GM18867 (cell line): ENCODE measurements around the gene SNRPA.
"Not testable (repeated sequence)": the region's sequence is repeated elsewhere in the genome, so short reads cannot be mapped to it uniquely, and the experiment has no call there.

Source experiments
- ATAC-seq: cut with Tn5 transposase; IDR thresholded peaks from one replicate; pipeline ENCODE4 v1.9.1; 2021; ENCODE audit warnings: mild to moderate bottlenecking, moderate library complexity; ENCODE audit not compliant: unreplicated experiment

SNRPA gene

DNA sequence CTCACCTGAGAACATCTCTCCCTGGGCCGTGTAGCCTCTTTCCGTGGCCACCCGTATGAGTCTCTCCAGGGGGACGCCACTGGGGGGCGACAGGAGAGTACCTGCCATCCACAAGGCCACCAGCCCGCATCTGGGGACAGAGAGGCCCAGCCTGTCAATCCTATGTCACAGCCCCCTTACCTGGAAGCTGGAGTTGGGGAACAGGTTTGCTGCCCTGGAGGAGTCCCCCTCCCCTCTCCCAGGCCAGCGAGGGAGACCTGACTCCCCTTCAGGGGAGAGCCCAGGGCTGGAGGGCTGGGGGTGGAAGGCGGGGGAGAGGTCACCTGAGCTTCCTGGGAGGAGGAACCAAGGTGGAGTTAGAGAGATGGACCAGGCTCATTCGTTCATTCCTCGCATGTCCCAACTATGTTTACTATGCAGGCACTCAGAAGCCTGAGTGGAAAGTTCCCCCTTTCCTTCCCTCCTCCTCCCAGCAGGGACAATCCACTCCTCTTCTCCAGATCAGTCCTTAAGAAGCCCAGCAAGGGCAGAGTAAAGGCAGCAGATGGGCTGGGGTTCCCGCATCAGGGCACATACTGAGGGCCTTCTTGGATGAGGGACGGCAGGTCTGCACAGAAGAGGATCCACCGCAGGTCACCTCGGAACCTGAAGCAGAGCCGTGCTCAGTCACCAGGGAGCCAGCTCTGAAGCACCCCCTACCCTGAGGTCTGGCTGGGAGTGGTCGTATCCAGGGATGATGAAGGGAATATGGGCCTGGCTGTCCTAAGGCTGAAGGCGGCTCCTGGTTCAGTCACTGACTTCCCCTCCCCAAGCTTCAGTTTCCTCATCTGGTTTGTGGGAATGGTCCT lies 6.2 kb upstream of the SNRPA start:
- no peak for ATAC-seq

DNA sequence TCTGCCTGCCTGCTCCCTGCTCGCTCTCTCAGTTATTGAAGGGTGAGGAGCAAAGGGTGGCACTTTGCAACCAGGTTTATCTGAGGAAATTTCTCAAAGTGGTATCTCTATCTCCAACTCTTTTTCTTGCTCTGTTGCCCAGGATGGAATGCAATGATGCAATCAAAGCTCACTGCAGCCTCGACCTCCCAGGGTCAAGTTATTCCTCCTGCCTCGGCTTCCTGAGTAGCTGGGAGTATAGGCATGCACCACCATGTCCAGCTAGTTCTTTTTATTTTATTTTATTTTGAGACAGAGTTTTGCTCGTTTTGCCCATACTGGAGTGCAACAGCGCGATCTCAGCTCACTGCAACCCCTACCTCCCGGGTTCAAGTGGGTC lies 5.6 kb upstream of the SNRPA start:
- ATAC-seq, result no peak

DNA sequence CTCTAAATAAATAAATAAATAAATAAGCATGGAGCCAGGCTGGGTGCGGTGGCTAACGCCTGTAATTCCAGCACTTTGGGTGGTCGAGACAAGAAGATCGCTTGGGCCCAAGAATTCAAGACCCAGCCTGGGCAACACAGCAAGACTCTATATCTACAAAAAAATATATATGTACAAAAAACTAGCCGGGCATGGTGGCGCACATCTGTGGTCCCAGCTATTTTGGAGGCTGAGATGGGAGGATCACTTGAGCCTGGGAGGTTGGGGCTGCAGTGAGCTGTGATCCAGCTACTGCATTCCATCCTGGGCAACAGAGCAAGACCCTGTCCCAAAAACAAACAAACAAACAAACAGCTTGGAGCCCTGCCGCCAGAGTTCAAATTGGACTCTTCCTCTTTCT lies 3.5 kb upstream of the SNRPA start:
- no peak for ATAC-seq

DNA sequence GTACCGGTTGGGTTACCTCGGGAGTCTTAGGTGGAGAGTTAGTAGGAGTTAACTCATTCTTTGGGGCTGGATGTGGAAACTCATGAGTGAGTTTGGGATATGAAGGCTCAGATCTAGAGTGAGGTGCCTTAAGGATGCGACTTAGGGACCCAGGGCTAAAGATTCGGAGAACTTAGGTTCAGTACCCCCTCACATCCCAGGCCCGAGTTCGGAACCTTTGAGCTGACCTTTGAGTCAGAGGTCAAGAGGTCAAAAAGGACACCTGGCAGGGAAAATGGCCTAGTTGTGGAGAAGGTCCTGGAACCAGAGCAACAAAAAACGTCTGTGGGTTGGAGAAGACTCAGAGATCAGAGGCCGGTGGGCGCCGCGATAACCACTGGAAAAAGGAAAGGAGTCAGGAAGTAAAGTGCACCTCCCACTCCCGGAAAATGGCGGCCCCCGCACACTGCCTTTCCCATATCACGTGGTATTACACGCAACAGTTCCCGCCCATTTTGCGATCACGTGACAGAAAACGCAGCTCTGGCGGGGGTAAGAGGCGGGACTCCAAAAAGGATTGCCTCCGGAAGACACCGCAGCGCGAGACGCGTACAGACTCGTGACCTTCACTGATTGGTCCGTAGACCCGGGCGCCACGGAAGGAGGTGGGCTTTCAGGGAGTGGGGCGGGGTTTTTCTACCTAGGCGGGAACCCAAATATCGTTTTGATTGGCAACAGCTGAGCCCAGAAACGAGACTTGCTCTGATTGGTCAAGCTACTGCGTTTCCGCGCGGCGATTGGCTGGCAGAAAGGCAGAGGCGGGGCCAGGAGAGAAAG lies 737 bp upstream of the SNRPA start, which contains the start of gene ACTMAP:
ACTMAP (minus strand) TSS at position 420 of the 816 bp plus-strand sequence. CDS start 674 bp downstream, outside the sequence.
- peak; percentile 85 for ATAC-seq

DNA sequence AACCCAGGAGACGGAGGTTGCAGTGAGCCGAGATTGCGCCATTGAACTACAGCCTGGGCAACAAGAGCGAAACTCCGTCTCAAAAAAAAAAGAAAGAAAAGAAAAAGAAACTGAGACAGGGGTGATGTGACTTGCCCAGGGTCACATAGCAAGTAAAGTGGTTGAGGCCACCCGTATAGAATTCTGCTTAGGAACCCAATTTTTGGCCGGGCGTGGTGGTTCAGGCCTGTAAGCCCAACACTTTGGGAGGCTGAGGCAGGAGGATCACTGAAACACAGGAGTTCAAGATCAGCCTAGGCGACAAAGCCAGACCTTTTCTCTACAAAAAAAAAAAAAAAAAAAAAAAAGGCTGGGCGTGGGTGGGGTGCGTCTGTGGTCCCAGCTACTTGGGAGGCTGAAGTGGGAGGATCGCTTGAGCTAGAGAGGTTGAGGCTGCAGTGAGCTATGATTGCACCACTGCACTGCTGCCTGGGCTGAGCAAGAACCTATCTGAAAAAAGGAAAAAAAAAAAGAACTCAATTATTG lies 1.3 kb downstream of the SNRPA start:
- ATAC-seq, result no peak

DNA sequence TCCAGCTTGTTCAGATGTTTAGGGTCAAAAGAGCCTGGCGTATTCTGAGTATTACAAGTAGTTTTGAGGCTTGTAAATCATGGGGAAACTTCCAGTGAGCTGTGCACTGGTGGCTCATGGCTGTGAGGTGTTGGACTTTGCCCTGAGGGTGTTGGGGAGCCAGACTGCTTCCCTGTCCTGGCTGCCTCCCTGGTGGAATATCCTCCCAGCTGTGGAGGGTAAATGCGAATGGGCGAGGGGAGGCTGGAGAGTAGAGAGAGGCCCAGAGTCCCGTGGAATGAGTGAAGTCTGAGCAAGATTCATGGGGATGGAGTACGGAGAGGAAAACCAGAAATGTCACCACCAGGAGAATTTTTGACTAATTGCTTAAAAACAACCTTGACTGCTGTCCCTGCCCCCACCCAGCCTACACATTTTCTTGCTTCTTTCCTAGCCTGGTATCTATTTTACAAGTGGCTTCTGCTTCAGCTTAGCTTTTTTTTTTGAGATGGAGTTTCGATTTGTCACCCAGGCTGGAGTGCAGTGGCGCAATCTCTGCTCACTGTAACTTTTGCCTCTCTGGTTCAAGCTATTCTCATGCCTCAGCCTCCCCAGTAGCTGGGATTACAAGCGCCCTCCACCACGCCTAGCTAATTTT lies 3.7 kb downstream of the SNRPA start:
- ATAC-seq, result no peak

DNA sequence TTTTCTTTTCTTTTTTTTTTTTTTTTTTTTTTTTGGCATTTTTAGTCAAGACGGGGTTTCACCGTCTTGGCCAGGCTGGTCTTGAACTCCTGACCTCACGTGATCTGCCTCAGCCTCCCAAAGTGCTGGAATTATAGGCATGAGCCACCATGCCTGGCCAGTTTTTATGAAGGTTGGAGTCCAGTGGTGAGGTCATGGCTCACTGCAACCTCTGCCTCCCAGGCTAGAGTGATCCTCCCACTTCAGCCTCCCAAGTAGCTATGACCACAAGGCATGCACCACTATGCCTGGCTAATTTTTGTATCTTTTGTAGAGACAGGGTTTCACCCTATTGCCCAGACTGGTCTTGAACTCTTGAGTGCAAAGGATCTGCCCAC lies 4.2 kb downstream of the SNRPA start:
- no peak for ATAC-seq

DNA sequence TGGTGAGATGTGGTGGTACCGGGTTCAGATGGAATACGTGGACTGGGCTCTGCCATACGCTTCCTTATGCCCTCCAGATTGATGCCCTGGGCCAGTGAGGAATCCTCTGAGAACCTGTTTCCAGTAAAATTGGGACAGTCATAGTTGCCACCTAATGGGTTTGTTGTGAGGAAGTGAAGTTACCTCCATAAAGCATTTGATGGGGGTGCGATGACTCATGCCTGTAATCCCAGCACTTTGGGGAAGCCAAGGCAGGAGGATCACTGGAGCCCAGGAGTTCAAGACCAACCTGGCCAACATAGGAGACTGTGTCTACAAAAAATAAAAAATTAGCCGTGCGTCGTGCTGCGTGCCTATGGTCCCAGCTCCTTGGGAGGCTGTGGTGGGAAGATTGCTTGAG lies 4.8 kb downstream of the SNRPA start:
- ATAC-seq, result no peak

DNA sequence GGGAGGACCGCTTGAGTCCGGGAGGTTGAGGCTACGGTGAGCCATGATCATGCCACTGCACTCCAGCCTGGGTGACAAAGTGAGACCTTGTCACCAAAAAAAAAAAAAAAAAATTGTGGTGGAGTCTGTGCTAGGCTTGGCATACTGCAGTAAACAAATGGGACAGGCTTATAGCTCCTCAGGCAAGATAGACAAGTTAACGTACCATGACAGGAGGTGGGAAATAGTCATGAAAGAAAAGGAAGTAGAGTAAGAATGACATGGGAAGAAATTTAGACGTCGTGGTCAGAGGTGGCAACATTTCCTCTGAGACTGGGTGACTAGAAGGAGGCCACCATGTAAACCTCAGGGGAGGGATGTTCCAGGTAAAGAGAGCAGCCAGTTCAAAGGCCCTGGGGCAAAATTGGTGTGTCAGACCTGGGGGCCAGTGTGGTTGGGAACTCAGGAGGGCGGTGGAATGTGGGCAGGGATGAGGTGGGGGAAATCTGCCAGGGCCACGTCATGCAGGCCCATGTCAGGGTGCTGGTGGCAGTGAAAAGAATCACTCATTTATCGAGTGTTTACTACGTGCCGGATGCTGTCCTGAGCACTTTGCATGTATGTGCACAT lies 5.6 kb downstream of the SNRPA start:
- ATAC-seq, result no peak

DNA sequence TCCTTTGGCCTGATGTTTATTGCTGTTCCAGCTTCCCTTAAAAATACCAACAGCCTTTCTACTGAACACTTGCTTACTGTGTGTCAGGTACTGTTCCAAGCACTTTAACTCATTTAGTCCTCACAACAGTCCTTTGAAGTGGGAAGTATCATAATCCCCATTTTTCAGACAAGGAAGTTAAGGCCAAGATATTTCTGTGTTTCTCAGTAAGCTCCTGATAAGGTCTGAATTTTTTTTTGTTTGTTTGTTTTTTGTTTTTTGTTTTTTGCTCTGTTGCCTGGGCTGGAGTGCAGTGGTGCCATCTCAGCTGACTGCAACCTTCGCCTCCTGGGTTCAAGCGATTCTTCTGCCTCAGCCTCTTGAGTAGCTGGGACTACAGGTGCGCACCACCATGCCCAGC lies 7.5 kb downstream of the SNRPA start:
- ATAC-seq, result no peak

DNA sequence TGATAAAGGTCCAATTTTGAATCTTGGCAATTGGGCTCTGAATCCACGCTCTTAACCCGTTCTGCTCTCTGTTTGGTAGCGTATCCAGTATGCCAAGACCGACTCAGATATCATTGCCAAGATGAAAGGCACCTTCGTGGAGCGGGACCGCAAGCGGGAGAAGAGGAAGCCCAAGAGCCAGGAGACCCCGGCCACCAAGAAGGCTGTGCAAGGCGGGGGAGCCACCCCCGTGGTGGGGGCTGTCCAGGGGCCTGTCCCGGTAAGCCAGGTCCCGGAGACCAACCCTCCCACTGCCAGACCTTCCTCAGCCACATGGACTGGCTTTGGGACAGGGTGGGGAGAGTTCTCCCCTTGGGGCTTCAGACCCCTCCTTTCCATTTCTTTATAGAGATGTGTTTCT lies 8.3 kb downstream of the SNRPA start:
- ATAC-seq, result no peak

DNA sequence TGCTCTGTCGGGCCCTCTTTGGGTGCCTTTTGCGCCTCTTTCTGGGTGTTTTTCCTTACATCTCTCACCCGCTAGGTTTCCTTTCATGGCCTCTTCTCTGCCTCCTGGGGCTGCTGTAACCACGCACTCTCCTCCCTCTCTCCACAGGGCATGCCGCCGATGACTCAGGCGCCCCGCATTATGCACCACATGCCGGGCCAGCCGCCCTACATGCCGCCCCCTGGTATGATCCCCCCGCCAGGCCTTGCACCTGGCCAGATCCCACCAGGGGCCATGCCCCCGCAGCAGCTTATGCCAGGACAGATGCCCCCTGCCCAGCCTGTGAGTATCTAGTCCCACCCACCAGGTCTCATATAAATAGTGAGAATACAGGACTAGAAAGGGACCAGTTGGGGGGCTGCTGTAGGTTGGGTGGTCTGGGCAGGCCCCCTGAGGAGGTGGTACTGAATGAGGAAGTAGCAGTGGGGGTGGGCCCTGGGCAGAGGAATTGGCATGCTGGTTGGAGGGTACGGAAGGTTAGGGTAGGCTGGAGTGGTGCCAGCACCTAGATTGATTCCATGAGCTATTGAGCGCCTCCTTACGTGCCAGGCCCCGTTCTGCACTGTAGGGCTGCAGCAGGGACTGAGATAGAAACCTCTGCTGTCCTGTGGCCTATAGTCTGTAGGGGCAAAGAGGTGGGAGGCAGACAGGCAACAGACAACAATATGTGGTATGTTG lies 11.9 kb downstream of the SNRPA start:
- ATAC-seq, result no peak

DNA sequence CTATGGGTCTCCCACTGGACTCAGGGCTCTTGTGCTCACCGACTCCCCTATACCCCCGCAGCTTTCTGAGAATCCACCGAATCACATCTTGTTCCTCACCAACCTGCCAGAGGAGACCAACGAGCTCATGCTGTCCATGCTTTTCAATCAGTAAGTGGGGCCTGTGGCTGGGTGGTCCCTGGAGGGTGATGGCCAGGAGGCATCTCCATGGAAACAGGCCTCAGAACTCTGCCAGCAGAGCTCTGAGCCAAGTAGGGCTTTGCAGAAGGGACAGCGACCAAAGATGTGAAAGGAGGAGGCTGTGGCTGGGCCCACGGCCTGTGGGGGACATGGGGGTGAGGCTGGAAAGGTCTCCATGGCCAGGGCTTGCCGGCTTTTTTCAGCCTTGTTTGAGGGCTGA lies 12.5 kb downstream of the SNRPA start:
- no peak for ATAC-seq

DNA sequence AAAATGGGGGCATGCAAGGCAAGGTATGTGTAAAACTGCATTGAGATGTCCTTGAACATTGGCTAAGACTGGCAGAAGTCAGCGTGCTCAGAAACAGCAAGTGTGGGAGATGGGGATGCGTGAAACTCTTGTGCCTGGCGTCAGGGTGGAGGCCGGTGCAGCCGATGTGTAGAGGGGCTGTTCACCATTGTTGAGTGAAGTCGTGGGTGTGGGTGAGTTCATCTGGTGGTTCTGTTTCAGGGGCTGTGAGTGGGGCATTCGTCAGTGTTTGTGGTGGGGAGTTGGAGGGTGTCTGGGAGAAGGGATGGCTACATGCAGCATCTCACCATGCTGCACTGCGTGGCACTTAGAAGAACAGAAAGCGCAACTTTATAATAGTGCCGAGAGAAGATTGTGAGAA lies 13.0 kb downstream of the SNRPA start:
- no peak for ATAC-seq

DNA sequence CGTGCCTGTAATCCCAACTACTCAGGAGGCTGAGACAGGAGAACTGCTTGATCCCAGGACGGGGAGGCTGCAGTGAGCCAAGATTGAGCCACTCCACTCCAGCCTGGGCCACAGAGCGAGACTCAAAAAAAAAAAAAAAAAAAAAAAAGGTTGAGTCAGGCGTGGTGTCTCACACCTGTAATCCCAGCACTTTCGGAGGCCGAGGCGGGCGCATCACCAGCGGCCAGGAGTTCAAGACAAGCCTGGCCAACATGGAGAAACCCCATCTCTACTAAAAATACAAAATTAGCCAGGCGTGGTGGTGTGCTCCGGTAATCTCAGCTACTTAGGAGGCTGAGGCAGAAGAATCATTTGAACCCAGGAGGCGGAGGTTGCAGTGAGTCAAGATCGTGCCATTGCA lies 15.4 kb downstream of the SNRPA start:
- ATAC-seq, result not testable (repeated sequence)

DNA sequence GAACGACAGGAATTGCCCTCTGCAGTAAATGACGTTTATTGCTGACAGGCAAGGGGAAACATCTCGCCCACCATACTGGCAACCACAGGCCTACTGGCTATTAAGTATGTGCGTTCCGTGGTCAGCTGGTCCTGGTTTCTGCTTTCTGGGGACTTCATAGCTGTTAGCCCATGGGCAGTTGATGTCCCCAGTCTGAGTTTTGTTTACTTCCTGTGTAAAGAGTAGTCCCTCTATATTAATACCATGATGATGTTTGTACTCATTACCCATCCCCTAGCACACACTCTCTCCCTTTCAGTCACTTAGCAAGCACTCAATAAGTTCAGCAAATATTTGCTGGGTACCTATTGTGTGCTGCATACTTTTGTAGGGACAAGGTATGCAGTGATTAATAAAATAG lies 17.9 kb downstream of the SNRPA start:
- ATAC-seq, result no peak

DNA sequence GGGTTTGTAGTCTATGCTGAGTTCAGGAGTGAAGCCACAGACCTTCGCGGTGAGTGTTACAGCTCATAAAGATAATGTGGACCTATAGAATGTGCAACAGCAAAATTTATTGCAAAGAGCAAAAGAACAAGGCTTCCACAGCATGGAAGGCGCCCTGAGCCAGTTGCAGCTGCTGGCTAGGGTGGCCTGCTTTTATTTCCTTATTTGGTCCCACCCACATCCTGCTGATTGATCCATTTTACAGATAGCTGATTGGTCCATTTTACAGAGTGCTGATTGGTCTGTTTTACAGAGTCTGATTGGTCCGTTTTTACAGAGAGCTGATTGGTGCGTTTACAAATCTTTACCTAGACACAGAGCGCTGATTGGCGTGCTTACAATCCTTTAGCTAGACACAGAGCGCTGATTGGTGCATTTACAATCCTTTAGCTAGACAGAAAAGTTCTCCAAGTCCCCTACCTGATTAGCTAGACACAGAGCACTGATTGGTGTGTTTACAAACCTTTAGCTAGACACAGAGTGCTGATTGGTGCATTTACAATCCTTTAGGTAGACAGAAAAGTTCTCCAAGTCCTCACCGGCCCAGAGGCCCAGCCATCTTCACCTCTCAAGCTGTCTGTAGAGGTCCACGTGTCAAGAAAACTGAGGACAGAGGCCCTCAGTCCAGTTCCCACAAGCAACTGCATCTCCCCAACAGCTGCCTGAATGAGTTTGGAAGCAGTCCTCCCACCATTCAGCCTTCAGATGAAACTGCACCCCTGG lies 20.3 kb downstream of the SNRPA start:
- not testable (repeated sequence) for ATAC-seq

DNA sequence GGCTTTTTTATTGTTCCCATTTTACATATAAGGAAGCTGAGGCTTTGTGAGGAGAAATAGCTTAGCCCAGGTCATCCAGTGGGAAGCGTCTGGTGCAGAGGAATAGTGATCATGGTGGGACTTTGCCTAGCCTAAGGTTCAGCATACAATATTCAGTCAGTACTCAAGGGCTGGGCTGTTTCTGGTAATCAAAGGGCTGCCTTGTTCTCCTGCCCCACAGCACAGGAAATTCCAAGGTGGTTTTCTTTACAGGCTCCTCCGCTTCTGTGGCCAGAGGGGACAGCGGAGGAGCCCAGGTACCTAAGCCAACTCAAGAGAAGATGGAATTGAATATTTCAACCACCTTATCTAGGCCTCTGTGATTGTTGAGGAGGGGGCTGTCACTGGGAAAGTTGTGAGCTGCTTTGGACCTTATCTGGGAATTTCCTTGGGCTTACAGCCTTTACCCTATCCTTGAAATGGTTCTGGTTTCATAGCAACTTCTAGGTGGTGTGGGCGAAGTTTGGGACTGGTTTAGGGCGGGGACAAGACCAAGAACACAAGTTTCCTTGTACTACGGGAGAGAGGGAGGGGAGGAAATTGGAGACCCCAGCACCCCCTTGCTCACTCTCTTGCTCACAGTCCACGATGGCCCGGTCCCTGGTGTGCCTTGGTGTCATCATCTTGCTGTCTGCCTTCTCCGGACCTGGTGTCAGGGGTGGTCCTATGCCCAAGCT lies 24.1 kb downstream of the SNRPA start, which contains the start of gene MIA:
MIA (plus strand) TSS at position 606 of the 716 bp plus-strand sequence; CDS start at position 628, 22 bp downstream.
- no peak for ATAC-seq

DNA sequence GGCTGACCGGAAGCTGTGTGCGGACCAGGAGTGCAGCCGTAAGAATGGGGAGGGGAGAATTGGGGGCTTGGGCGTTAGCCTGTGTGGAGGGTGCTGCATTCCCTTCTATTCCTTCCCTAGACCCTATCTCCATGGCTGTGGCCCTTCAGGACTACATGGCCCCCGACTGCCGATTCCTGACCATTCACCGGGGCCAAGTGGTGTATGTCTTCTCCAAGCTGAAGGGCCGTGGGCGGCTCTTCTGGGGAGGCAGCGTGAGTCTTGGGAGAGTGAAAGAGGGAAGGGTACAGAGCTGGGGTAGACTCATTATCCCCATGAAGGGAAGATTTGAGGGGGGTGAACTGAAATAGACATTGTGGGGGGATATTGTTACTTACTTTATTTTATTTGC lies 24.6 kb downstream of the SNRPA start:
- no peak for ATAC-seq
